GM18508 (cell line): ENCODE results near the gene GALNT7.

ENCODE experiments used
- ATAC-seq: cut with Tn5 transposase; IDR thresholded peaks from one replicate; pipeline ENCODE4 v1.9.1; 2021; ENCODE audit warnings: moderate number of reproducible peaks; ENCODE audit not compliant: insufficient read depth, unreplicated experiment

GALNT7 gene

GRCh38 chr4:173371292-173372192 lies 202.9 kb downstream of the GALNT7 start:
- ATAC-seq, result peak; percentile 0
